Activated CD8-positive, alpha-beta memory T cell treated with anti-CD3 and anti-CD28 coated beads, Interleukin-2, amount 10 ng/mL, durations not matched to agents 7 days and 5 days (primary cell): Measurements from ENCODE around the gene GRIA2. TPM values are rescaled to one million over a fixed set of nuclear protein-coding genes. Genes with fewer than 3 reads are reported as not detected.
"Not testable (repeated sequence)": the region's sequence is repeated elsewhere in the genome, so short reads cannot be mapped to it uniquely, and the experiment has no call there.

Experiments
- ATAC-seq: fragments of 150-1000 bp; cut with Tn5 transposase; one replicate; pipeline ENCODE4 v1.10.0; 2021; ENCODE audit warnings: moderate library complexity
- CTCF ChIA-PET: fragments of 350-600 bp; sonication (Branson Sonifier 250); formaldehyde crosslinking; loops from one replicate; lab custom pipeline; 2021; ENCODE audit warnings: antibody characterized with exemption; lab: Charles Lee
- DNase-seq: peaks from one replicate; pipeline ENCODE4 v3.0.0-alpha.2; 2020
- H3K27ac Mint-ChIP-seq: one replicate; pipeline ENCODE4 v1.8.0; 2021; ENCODE audit warnings: mild to moderate bottlenecking, mixed read lengths
- H3K27me3 Mint-ChIP-seq: one replicate; pipeline ENCODE4 v1.8.0; 2021; ENCODE audit warnings: mixed read lengths
- H3K36me3 Mint-ChIP-seq: one replicate; pipeline ENCODE4 v1.8.0; 2021; ENCODE audit warnings: mild to moderate bottlenecking, mixed read lengths
- H3K4me1 Mint-ChIP-seq: one replicate; pipeline ENCODE4 v1.8.0; 2021; ENCODE audit warnings: mixed read lengths
- H3K4me3 Mint-ChIP-seq: one replicate; pipeline ENCODE4 v1.8.0; 2021; ENCODE audit warnings: mild to moderate bottlenecking, moderate library complexity, mixed read lengths
- H3K9me3 Mint-ChIP-seq: one replicate; pipeline ENCODE4 v1.8.0; 2022; ENCODE audit warnings: low read depth, mixed read lengths
- total RNA-seq, 2 experiments: library from RNA; stranded (reverse); gene quantifications; one replicate each; pipeline ENCODE4 v1.2.3, GENCODE V29; 2021

GRIA2 gene
- total RNA-seq, 2 experiments from 2014 or later: not detected

DNA sequence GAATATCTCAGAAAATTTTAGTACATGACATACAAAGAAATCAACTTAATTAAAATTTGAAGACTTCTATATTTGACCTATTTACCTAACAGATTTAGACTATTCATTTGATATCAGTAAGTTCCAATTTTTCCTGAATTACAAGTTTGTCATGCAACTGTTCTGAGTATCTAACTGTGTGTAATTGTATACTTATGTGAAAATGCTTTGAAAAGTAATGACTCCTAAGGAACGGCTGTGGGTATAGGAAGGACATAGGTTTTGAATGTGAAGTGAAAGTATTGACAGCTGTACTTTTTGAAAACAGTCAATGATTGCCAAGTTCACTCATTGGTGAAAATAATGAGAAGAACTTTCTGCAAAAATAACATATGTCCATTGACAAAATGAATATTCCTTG, 2.9 kb downstream of the GRIA2 start:
- no peaks in the 10 kb centered on the region for H3K4me1 Mint-ChIP-seq
- no peak overlapping the region for H3K4me3 Mint-ChIP-seq
- H3K27me3 Mint-ChIP-seq: peaks cover 26% of the 10 kb centered on the region
- ATAC-seq (no peak), DNase-seq (no peak)
- peaks cover 1% of the 10 kb centered on the region for H3K36me3 Mint-ChIP-seq
- CTCF ChIA-PET: no interaction called here
- H3K9me3 Mint-ChIP-seq: peaks cover 2% of the 10 kb centered on the region
- no peak overlapping the region for H3K27ac Mint-ChIP-seq

GRCh38 chr4:157225096-157225495, 4.6 kb downstream of the GRIA2 start:
- H3K4me1 Mint-ChIP-seq: no peaks in the 10 kb centered on the region
- peaks cover 2% of the 10 kb centered on the region for H3K9me3 Mint-ChIP-seq
- H3K27me3 Mint-ChIP-seq: peaks cover 24% of the 10 kb centered on the region
- H3K36me3 Mint-ChIP-seq: peaks cover 1% of the 10 kb centered on the region
- CTCF ChIA-PET: no interaction called here
- no peak overlapping the region for H3K27ac Mint-ChIP-seq
- DNase-seq (no peak), ATAC-seq (no peak)
- H3K4me3 Mint-ChIP-seq: no peak overlapping the region

- no peaks in the 10 kb centered on the region for H3K4me1 Mint-ChIP-seq
- no peak for DNase-seq
- ATAC-seq: no peak
- peaks cover 17% of the 10 kb centered on the region for H3K27me3 Mint-ChIP-seq
- CTCF ChIA-PET: no interaction called here
- H3K4me3 Mint-ChIP-seq: no peak overlapping the region
- H3K27ac Mint-ChIP-seq: no peak overlapping the region
- no peaks in the 10 kb centered on the region for H3K36me3 Mint-ChIP-seq
- H3K9me3 Mint-ChIP-seq: no peaks in the 10 kb centered on the region
Observed at GRCh38 chr4:157226035-157226434, 5.5 kb downstream of the GRIA2 start.

GRCh38 chr4:157226601-157227000, 6.1 kb downstream of the GRIA2 start:
- Mint-ChIP-seq H3K27ac (no peak overlapping the region), H3K27me3 (peaks cover 13% of the 10 kb centered on the region), H3K9me3 (no peaks in the 10 kb centered on the region), H3K36me3 (no peaks in the 10 kb centered on the region), H3K4me1 (no peaks in the 10 kb centered on the region), H3K4me3 (no peak overlapping the region)
- ATAC-seq: no peak
- CTCF ChIA-PET: no interaction called here
- DNase-seq: no peak

GRCh38 chr4:157231525-157231924, 11.0 kb downstream of the GRIA2 start:
- H3K36me3 Mint-ChIP-seq: no peaks in the 10 kb centered on the region
- ATAC-seq (no peak), DNase-seq (no peak)
- no peak overlapping the region for H3K27ac Mint-ChIP-seq
- CTCF ChIA-PET: no interaction called here
- no peaks in the 10 kb centered on the region for H3K9me3 Mint-ChIP-seq
- no peaks in the 10 kb centered on the region for H3K27me3 Mint-ChIP-seq
- no peak overlapping the region for H3K4me3 Mint-ChIP-seq
- H3K4me1 Mint-ChIP-seq: no peaks in the 10 kb centered on the region

DNA sequence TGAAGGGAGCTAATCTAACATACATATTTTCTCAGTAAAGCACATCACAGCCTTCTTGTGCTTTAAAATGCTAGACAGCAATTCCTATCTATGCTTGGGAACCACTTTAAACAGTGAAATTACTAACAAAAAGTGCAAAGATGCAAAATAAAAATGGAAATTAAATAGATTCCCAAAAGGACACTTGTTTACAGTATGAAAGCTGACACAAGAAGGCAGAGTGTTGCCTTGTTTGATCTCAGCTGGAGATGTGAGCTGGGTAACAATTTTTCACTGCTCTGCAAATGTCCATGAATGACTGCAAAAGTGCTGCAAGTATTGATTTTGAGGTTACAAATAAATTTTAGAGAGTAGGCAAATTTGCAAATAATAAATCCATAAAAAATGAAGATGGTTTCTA, 22.3 kb downstream of the GRIA2 start:
- Mint-ChIP-seq H3K36me3 (no peaks in the 10 kb centered on the region), H3K4me1 (no peaks in the 10 kb centered on the region), H3K4me3 (no peak overlapping the region), H3K27ac (no peak overlapping the region), H3K9me3 (no peaks in the 10 kb centered on the region), H3K27me3 (no peaks in the 10 kb centered on the region)
- DNase-seq (no peak), ATAC-seq (no peak)
- CTCF ChIA-PET: no interaction called here

- DNase-seq (no peak), ATAC-seq (no peak)
- Mint-ChIP-seq H3K27me3 (no peaks in the 10 kb centered on the region), H3K9me3 (no peaks in the 10 kb centered on the region), H3K4me3 (no peak overlapping the region), H3K27ac (no peak overlapping the region), H3K36me3 (no peaks in the 10 kb centered on the region), H3K4me1 (no peaks in the 10 kb centered on the region)
- CTCF ChIA-PET: no interaction called here
Observed at GRCh38 chr4:157244348-157244747, 23.8 kb downstream of the GRIA2 start.

- H3K4me1 Mint-ChIP-seq: no peaks in the 10 kb centered on the region
- H3K27ac Mint-ChIP-seq: no peak overlapping the region
- H3K27me3 Mint-ChIP-seq: no peaks in the 10 kb centered on the region
- no peak overlapping the region for H3K4me3 Mint-ChIP-seq
- ATAC-seq: no peak
- DNase-seq: no peak
- CTCF ChIA-PET: no interaction called here
- H3K36me3 Mint-ChIP-seq: no peaks in the 10 kb centered on the region
- H3K9me3 Mint-ChIP-seq: no peaks in the 10 kb centered on the region
Observed at GRCh38 chr4:157245351-157245750, 24.8 kb downstream of the GRIA2 start.

- Mint-ChIP-seq H3K4me1 (no peaks in the 10 kb centered on the region), H3K36me3 (no peaks in the 10 kb centered on the region), H3K9me3 (no peaks in the 10 kb centered on the region), H3K27me3 (no peaks in the 10 kb centered on the region), H3K4me3 (no peak overlapping the region), H3K27ac (no peak overlapping the region)
- no peak for DNase-seq
- no peak for ATAC-seq
- CTCF ChIA-PET: no interaction called here
Observed at GRCh38 chr4:157246964-157247363, 26.4 kb downstream of the GRIA2 start.

DNA sequence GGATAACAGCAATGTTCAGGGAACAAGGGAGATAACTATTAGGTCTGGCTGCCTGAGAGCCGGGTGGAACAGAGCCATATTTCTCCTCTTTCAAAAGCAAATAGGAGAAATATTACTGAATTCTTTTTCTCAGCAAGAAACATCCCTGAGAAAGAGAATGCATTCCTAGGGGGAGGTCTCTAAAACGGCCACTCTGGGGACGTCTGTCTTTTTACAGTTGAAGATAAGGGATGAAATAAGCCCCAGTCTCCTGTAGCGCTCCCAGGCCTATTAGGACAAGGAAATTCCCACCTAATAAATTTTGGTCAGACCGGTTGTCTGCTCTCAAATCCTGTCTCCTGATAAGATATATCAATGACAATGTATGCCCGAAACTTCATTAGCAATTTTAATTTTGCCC, 37.6 kb downstream of the GRIA2 start:
- DNase-seq, H3K9me3 Mint-ChIP-seq, H3K27ac Mint-ChIP-seq, H3K27me3 Mint-ChIP-seq, ATAC-seq, H3K36me3 Mint-ChIP-seq, H3K4me1 Mint-ChIP-seq, H3K4me3 Mint-ChIP-seq, CTCF ChIA-PET: not testable (repeated sequence)

- no peaks in the 10 kb centered on the region for H3K4me1 Mint-ChIP-seq
Observed at GRCh38 chr4:157265281-157265680, 44.8 kb downstream of the GRIA2 start.

GRCh38 chr4:157270108-157270507, 49.6 kb downstream of the GRIA2 start:
- no peaks in the 10 kb centered on the region for H3K27me3 Mint-ChIP-seq
- no peaks in the 10 kb centered on the region for H3K4me1 Mint-ChIP-seq
- no peak overlapping the region for H3K4me3 Mint-ChIP-seq
- no peak for ATAC-seq
- H3K27ac Mint-ChIP-seq: no peak overlapping the region
- peaks cover 8% of the 10 kb centered on the region for H3K9me3 Mint-ChIP-seq
- no peak for DNase-seq
- no peaks in the 10 kb centered on the region for H3K36me3 Mint-ChIP-seq
- CTCF ChIA-PET: no interaction called here

More at GRCh38 chr4:157265281-157265680, 44.8 kb downstream of the GRIA2 start:
- peaks cover 8% of the 10 kb centered on the region for H3K9me3 Mint-ChIP-seq
- H3K36me3 Mint-ChIP-seq: no peaks in the 10 kb centered on the region
- ATAC-seq (no peak), DNase-seq (no peak)
- no peak overlapping the region for H3K4me3 Mint-ChIP-seq
- CTCF ChIA-PET: no interaction called here
- no peaks in the 10 kb centered on the region for H3K27me3 Mint-ChIP-seq
- H3K27ac Mint-ChIP-seq: no peak overlapping the region

DNA sequence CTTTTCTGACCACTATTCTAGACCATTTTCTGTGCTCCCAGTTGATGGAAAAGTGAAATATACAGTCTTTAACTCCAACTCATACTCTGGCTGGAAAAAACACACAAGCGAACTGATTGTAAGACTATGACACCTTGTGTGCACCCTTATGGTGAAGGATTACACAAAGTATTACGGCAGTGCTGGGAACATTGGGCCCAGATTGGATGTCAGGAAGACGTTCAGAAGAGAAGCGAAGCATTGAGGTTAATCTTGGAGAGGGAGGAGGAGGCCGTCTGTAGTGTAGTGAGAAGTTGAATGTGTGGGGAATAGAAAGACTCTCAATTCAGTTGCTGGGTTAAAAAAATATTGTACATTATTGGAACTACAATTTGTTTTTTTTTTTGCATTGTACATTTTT, 50.0 kb downstream of the GRIA2 start:
- Mint-ChIP-seq H3K4me3 (no peak overlapping the region), H3K27me3 (no peaks in the 10 kb centered on the region), H3K27ac (no peak overlapping the region), H3K4me1 (no peaks in the 10 kb centered on the region), H3K9me3 (peaks cover 8% of the 10 kb centered on the region), H3K36me3 (no peaks in the 10 kb centered on the region)
- DNase-seq (no peak), ATAC-seq (no peak)
- CTCF ChIA-PET: no interaction called here

- CTCF ChIA-PET: no interaction called here
- no peaks in the 10 kb centered on the region for H3K4me1 Mint-ChIP-seq
- ATAC-seq (no peak), DNase-seq (no peak)
- H3K9me3 Mint-ChIP-seq: peaks cover 8% of the 10 kb centered on the region
- no peaks in the 10 kb centered on the region for H3K36me3 Mint-ChIP-seq
- H3K27me3 Mint-ChIP-seq: no peaks in the 10 kb centered on the region
- no peak overlapping the region for H3K27ac Mint-ChIP-seq
- H3K4me3 Mint-ChIP-seq: no peak overlapping the region
Observed at GRCh38 chr4:157271166-157271869, 50.8 kb downstream of the GRIA2 start.

GRCh38 chr4:157280673-157281072, 60.1 kb downstream of the GRIA2 start:
- ATAC-seq (no peak), DNase-seq (no peak)
- no peak overlapping the region for H3K27ac Mint-ChIP-seq
- no peaks in the 10 kb centered on the region for H3K36me3 Mint-ChIP-seq
- no peaks in the 10 kb centered on the region for H3K27me3 Mint-ChIP-seq
- H3K4me3 Mint-ChIP-seq: no peak overlapping the region
- no peaks in the 10 kb centered on the region for H3K9me3 Mint-ChIP-seq
- CTCF ChIA-PET: no interaction called here
- no peaks in the 10 kb centered on the region for H3K4me1 Mint-ChIP-seq
